Neural crest cell (in vitro differentiated cells): ENCODE measurements around the gene GPI. TPM values are rescaled to one million over a fixed set of nuclear protein-coding genes. Genes with fewer than 3 reads are reported as not detected.
"Not testable (repeated sequence)": the region's sequence is repeated elsewhere in the genome, so short reads cannot be mapped to it uniquely, and the experiment has no call there.

Source experiments
- DNase-seq: peaks from one replicate; pipeline ENCODE4 v3.0.0; 2021; ENCODE audit warnings: low read depth, mixed read lengths, low spot score
- H3K27ac Mint-ChIP-seq: one replicate; pipeline ENCODE4 v1.8.0; 2021; ENCODE audit warnings: mild to moderate bottlenecking, mixed read lengths; ENCODE audit not compliant: unreplicated experiment
- H3K27me3 Mint-ChIP-seq: 2 replicates; pipeline ENCODE4 v1.8.0; 2021; ENCODE audit warnings: low read depth, mild to moderate bottlenecking, mixed read lengths
- H3K36me3 Mint-ChIP-seq: 2 replicates; pipeline ENCODE4 v1.8.0; 2021; ENCODE audit warnings: low read depth, mild to moderate bottlenecking, mixed read lengths
- H3K4me1 Mint-ChIP-seq: 2 replicates; pipeline ENCODE4 v1.8.0; 2021; ENCODE audit warnings: mixed read lengths
- H3K4me3 Mint-ChIP-seq: one replicate; pipeline ENCODE4 v1.8.0; 2021; ENCODE audit warnings: mild to moderate bottlenecking, mixed read lengths
- H3K9me3 Mint-ChIP-seq: 2 replicates; pipeline ENCODE4 v1.8.0; 2021; ENCODE audit warnings: mixed read lengths
- total RNA-seq: library from RNA; stranded (reverse); gene quantifications from 2 replicates; pipeline ENCODE4 v1.2.1, GENCODE V29; 2021
- TF ChIP-seq, protein P1 (sequence below): fragments of 200-600 bp; sonication (generic); conservative IDR thresholded peaks from 2 replicates; pipeline ENCODE4 v1.5.0; 2021; ENCODE audit warnings: antibody characterized with exemption, mild to moderate bottlenecking

The GPI gene
- total RNA-seq, 1 donor from 2014 or later, result 227 TPM

DNA sequence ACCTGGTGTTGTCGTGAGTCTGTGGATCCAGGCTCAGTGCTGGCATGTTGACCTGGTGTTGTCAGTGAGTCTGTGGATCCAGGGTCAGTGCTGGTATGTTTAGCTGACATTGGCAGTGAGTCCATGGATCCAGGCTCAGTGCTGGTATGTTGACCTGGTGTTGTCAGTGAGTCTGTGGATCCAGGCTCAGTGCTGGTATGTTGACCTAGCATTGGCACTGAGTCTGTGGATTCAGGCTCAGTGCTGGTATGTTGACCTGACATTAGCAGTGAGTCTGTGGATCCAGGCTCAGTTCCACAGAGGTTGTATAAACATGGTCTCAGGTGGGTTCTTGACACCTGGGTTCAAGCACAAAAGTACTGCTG, 22.4 kb downstream of the GPI start:
- no peaks in the 10 kb centered on the region for H3K4me1 Mint-ChIP-seq
- H3K4me3 Mint-ChIP-seq, result no peak overlapping the region
- peaks cover 44% of the 10 kb centered on the region for H3K36me3 Mint-ChIP-seq
- H3K27me3 Mint-ChIP-seq, result no peaks in the 10 kb centered on the region
- TF ChIP-seq, protein P1, sequence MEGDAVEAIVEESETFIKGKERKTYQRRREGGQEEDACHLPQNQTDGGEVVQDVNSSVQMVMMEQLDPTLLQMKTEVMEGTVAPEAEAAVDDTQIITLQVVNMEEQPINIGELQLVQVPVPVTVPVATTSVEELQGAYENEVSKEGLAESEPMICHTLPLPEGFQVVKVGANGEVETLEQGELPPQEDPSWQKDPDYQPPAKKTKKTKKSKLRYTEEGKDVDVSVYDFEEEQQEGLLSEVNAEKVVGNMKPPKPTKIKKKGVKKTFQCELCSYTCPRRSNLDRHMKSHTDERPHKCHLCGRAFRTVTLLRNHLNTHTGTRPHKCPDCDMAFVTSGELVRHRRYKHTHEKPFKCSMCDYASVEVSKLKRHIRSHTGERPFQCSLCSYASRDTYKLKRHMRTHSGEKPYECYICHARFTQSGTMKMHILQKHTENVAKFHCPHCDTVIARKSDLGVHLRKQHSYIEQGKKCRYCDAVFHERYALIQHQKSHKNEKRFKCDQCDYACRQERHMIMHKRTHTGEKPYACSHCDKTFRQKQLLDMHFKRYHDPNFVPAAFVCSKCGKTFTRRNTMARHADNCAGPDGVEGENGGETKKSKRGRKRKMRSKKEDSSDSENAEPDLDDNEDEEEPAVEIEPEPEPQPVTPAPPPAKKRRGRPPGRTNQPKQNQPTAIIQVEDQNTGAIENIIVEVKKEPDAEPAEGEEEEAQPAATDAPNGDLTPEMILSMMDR, result no peak
- no peak for DNase-seq
- no peak overlapping the region for H3K27ac Mint-ChIP-seq
- no peaks in the 10 kb centered on the region for H3K9me3 Mint-ChIP-seq

DNA sequence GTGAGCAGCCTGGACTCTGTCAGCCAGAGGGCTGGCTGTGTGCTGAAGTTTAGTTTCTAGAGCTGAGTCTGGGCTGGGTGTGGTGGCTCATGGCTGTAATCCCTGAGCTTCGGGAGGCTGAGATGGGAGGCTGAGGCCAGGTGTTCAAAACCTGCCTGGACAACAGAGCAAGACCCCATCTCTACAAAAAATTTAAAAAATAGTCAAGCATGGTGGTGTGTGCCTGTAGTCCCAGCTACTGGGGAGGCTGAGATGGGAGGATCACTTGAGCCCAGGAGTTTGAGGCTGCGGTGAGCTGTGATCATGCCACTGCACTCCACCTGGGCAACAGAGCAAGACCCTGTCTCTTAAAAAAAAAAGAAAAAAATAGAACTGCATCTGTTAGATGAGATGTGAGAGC, 23.7 kb downstream of the GPI start:
- not testable (repeated sequence) for H3K4me3 Mint-ChIP-seq, H3K9me3 Mint-ChIP-seq, H3K4me1 Mint-ChIP-seq, H3K27ac Mint-ChIP-seq, H3K27me3 Mint-ChIP-seq, DNase-seq
- H3K36me3 Mint-ChIP-seq, result peaks cover 31% of the 10 kb centered on the region

DNA sequence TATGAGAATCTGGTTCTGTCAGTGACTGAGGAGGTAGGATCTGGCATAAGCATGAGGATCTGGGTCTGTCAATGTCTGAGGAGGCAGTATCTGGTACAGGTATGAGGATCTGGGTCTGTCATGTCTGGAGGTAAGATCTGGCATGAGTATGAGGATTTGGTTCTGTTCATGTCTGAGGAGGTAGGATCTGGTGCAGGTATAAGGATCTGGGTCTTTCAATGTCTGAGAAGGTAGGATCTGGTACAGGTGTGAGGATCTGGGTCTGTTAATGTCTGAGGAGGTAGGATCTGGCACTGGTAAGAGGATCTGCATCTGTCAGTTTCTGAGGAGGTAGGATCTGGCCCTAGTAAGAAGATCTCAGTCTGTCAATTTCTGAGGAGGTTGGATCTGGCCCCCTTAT, 26.8 kb downstream of the GPI start:
- H3K27me3 Mint-ChIP-seq, result no peaks in the 10 kb centered on the region
- no peaks in the 10 kb centered on the region for H3K9me3 Mint-ChIP-seq
- H3K4me3 Mint-ChIP-seq, result no peak overlapping the region
- peaks cover 9% of the 10 kb centered on the region for H3K36me3 Mint-ChIP-seq
- DNase-seq, result no peak
- TF ChIP-seq, protein P1, result no peak
- H3K4me1 Mint-ChIP-seq, result no peaks in the 10 kb centered on the region
- no peak overlapping the region for H3K27ac Mint-ChIP-seq

DNA sequence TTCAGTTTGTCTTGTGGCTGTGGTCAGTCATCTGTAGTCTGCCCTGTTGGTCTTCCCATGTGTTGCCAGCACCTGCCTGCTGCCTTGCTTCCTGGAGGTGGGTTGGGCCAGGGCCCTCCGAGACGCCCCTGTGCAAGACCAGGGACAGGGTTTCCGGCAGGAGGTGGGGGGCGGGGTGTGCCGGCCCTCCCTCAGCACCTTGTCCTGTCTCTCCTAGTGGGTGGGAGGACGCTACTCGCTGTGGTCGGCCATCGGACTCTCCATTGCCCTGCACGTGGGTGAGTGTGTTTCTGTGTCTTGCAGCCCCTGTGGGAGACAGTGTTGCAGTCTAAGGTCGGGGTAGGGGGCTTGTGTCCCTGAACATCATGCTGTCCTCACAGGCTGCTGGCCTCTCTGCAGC, 28.0 kb downstream of the GPI start:
- peaks cover 12% of the 10 kb centered on the region for H3K36me3 Mint-ChIP-seq
- no peak for DNase-seq
- H3K9me3 Mint-ChIP-seq, result no peaks in the 10 kb centered on the region
- TF ChIP-seq, protein P1, result no peak
- H3K4me1 Mint-ChIP-seq, result no peaks in the 10 kb centered on the region
- H3K27ac Mint-ChIP-seq, result no peak overlapping the region
- no peaks in the 10 kb centered on the region for H3K27me3 Mint-ChIP-seq
- H3K4me3 Mint-ChIP-seq, result no peak overlapping the region

DNA sequence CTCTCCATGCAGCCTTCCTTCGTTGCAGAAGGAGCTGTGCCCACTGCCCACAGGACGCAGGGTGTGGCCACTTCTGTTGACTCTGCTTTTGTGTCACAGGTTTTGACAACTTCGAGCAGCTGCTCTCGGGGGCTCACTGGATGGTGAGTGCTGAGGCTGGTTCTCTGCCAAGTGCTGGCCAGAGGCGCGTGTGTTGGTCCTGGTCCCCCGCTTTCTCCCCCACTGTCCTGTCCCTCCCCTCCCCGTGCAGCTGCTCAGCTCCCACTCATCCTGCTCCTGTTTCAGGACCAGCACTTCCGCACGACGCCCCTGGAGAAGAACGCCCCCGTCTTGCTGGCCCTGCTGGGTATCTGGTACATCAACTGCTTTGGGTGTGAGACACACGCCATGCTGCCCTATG, 28.6 kb downstream of the GPI start:
- no peaks in the 10 kb centered on the region for H3K4me1 Mint-ChIP-seq
- no peaks in the 10 kb centered on the region for H3K9me3 Mint-ChIP-seq
- DNase-seq, result no peak
- no peak overlapping the region for H3K4me3 Mint-ChIP-seq
- no peak overlapping the region for H3K27ac Mint-ChIP-seq
- no peaks in the 10 kb centered on the region for H3K27me3 Mint-ChIP-seq
- TF ChIP-seq, protein P1, result no peak
- peaks cover 9% of the 10 kb centered on the region for H3K36me3 Mint-ChIP-seq

DNA sequence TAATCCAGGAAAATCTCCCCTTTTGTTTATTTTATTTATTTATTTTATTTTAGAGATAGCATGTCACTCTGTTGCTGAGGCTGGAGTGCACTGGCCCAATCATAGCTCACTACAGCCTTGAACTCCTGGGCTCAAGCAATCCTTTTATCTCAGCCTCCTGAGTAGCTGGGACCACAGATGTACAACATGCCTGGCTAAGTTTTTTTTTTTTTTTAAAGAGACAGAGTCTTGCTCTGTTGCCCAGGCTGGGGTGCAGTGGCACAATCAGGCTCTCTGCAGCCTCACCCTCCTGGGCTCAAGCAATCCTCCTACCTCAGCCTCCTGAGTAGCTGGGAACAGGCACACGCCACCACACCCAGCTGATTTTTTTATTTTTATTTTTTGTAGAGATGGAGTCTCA, 32.9 kb downstream of the GPI start:
- no peak overlapping the region for H3K4me3 Mint-ChIP-seq
- H3K4me1 Mint-ChIP-seq, result no peaks in the 10 kb centered on the region
- H3K9me3 Mint-ChIP-seq, result no peaks in the 10 kb centered on the region
- no peaks in the 10 kb centered on the region for H3K27me3 Mint-ChIP-seq
- TF ChIP-seq, protein P1, result no peak
- no peak overlapping the region for H3K27ac Mint-ChIP-seq
- H3K36me3 Mint-ChIP-seq, result peaks cover 9% of the 10 kb centered on the region
- DNase-seq, result no peak
